SJSA1 (cell line): ENCODE results near the gene TTYH2. TPM values are rescaled to one million over a fixed set of nuclear protein-coding genes. Genes with fewer than 3 reads are reported as not detected.

Source experiments
- DNase-seq, 2 experiments: peaks; one replicate each; pipeline ENCODE4 v3.0.0-alpha.2; 2015 to 2020; ENCODE audit warnings: low spot score in 2 of 2, low read depth in 1 of 2
- H3K27ac ChIP-seq: fragments of 250-450 bp; sonication (Bioruptor Pico); 2 replicates; pipeline ENCODE4 v1.5.1; 2020; ENCODE audit warnings: mild to moderate bottlenecking, moderate library complexity
- H3K27me3 ChIP-seq: fragments of 250-450 bp; sonication (Bioruptor Pico); replicated peaks from 2 replicates; pipeline ENCODE4 v1.5.1; 2020; ENCODE audit warnings: mild to moderate bottlenecking, moderate library complexity
- H3K36me3 ChIP-seq: fragments of 250-450 bp; sonication (Bioruptor Pico); 2 replicates; pipeline ENCODE4 v1.5.1; 2020; ENCODE audit warnings: mild to moderate bottlenecking
- H3K4me1 ChIP-seq: fragments of 250-450 bp; sonication (Bioruptor Pico); replicated peaks from 2 replicates; pipeline ENCODE4 v1.6.1; 2021; ENCODE audit warnings: mild to moderate bottlenecking
- H3K4me3 ChIP-seq: fragments of 250-450 bp; sonication (Bioruptor Pico); 2 replicates; pipeline ENCODE4 v1.5.1; 2020; ENCODE audit warnings: mild to moderate bottlenecking
- H3K9me3 ChIP-seq: fragments of 250-450 bp; sonication (Bioruptor Pico); replicated peaks from 2 replicates; pipeline ENCODE4 v1.5.1; 2020; ENCODE audit warnings: mild to moderate bottlenecking
- total RNA-seq: library from RNA; depleted of rRNA; stranded (reverse); fragments of >200 nt; shearing (Covaris generic); gene quantifications from 2 replicates; pipeline ENCODE4 v1.2.3, GENCODE V29; 2014; rRNA removed

Gene TTYH2
- 0.06 and 0.50 TPM in 2 replicates for total RNA-seq

DNA sequence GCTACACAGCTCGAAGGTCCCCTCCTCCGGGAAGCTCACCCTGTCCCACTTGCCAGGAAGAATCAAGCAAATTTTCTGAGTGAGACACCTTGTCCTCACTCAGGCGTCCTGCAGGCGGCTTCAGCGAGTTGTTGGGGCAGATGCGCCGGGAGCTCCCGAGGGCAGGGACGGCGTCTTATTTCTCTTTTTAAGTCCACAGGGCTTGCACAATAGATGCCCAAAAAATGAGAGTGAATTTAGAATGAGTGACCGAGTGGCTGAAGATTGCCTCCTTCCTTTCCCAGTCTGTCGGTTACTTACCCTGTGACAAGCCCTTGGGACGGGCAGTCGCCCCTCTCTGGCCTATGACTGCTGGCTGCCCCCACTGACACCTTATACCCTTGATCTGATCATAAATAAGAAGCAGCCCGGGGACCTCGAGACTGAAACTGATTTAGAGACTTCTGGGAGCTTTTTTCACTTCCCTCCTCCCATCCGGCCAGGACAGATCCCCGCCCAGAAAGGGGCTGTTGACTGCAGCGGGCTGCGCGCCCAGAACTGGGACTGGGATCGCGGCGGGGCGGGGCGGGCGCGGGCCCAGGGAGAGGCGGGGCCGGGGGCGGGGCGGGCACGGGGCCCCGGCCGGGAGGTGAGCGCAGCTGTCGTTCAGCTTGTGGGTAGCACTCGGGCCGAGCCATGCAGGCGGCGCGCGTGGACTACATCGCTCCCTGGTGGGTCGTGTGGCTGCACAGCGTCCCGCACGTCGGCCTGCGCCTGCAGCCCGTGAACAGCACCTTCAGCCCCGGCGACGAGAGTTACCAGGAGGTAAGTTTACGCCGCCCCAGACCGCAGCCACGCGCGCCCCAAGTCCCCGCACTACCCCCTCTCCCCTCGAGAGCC, at the start of gene TTYH2:
TSS of gene TTYH2 (plus strand) at position 659 of the 879 bp plus-strand sequence. CDS start at position 676, 17 bp downstream.
- Histone ChIP-seq H3K36me3 (peaks cover 42% of the 10 kb centered on the region), H3K9me3 (no peaks in the 10 kb centered on the region), H3K27me3 (peaks cover 14% of the 10 kb centered on the region), H3K4me3 (peak within 1 kb of the TSS; percentile 41), H3K27ac (no peak within 1 kb of the TSS), H3K4me1 (peaks cover 22% of the 10 kb centered on the region)
- DNase-seq, result peak; percentile 80 to 89

DNA sequence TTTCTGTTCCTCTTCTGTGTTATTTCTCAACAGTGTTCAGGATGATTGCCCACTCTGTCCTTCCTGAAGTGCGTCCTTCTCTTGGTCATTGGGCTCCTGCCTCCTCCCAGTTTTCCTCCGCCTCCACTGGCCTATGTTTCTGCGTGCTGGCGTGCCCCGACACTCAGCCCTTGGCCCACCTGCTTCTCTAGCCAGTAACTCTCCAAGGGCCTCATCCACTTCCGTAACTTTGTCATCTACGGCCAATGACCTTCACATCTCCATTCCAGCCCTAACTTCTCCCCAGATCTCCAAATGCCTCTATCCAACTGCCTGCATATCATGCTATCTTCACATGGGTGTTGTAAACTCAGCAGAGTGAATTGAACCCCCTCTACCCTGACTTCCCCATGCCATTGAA, 49.5 kb upstream of the TTYH2 start:
- H3K9me3 ChIP-seq, result no peaks in the 10 kb centered on the region; the same call in 1 of the 2 replicates
- H3K4me1 ChIP-seq, result no peaks in the 10 kb centered on the region
- DNase-seq, result peak in 1 of 2 experiments; percentile 33
- no peak overlapping the region for H3K27ac ChIP-seq
- no peaks in the 10 kb centered on the region for H3K36me3 ChIP-seq
- peaks cover 46% of the 10 kb centered on the region for H3K27me3 ChIP-seq
- H3K4me3 ChIP-seq, result no peak overlapping the region

- H3K36me3 ChIP-seq, result no peaks in the 10 kb centered on the region
- H3K9me3 ChIP-seq, result no peaks in the 10 kb centered on the region; the same call in 1 of the 2 replicates
- peaks cover 46% of the 10 kb centered on the region for H3K27me3 ChIP-seq
- no peak for DNase-seq
- H3K27ac ChIP-seq, result no peak overlapping the region
- H3K4me3 ChIP-seq, result no peak overlapping the region
- H3K4me1 ChIP-seq, result no peaks in the 10 kb centered on the region
These were observed 48.8 kb upstream of the TTYH2 start for GRCh38 chr17:74164446-74165045.

DNA sequence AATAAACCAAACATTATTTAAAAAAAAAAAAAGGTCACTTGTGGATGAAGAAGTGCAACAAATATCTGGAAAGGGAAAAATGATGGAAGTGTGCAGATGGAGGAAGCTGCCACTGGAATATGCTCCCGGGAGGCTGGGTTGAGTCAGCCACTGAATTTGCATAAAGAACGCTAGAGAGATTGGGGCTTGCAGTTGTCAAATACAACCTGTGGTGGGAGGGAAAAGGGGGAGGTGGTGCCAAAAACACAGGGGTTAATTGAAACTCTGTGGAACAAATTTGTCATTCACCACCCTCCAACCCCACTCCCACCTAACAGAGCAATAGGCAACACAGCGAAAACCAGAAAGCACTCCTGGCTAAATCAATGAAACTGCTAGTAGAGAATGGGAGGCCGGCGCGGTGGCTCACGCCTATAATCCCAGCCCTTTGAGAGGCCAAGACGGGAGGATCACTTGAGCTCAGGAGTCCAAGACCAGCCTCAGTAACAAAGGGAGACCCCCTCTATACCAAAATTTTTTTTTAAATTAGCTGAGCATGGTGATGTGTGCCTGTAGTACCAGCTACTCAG, 47.5 kb upstream of the TTYH2 start:
- DNase-seq, result no peak
- H3K36me3 ChIP-seq, result no peaks in the 10 kb centered on the region
- no peak overlapping the region for H3K27ac ChIP-seq
- no peaks in the 10 kb centered on the region for H3K4me1 ChIP-seq
- no peak overlapping the region for H3K4me3 ChIP-seq
- H3K9me3 ChIP-seq, result no peaks in the 10 kb centered on the region; the same call in 1 of the 2 replicates
- peaks cover 49% of the 10 kb centered on the region for H3K27me3 ChIP-seq

- no peaks in the 10 kb centered on the region for H3K9me3 ChIP-seq
- no peaks in the 10 kb centered on the region for H3K4me1 ChIP-seq
- no peak for DNase-seq
- no peaks in the 10 kb centered on the region for H3K36me3 ChIP-seq
- H3K4me3 ChIP-seq, result no peak overlapping the region
- H3K27me3 ChIP-seq, result peaks cover 60% of the 10 kb centered on the region
- H3K27ac ChIP-seq, result no peak overlapping the region
These were observed 42.4 kb upstream of the TTYH2 start for GRCh38 chr17:74170924-74171323.

- Histone ChIP-seq H3K4me1 (no peaks in the 10 kb centered on the region), H3K27ac (no peak overlapping the region), H3K9me3 (peaks cover 6% of the 10 kb centered on the region; the same call in 1 of the 2 replicates), H3K4me3 (no peak overlapping the region), H3K36me3 (no peaks in the 10 kb centered on the region), H3K27me3 (peaks cover 58% of the 10 kb centered on the region)
- no peak for DNase-seq
These were observed 40.7 kb upstream of the TTYH2 start for GRCh38 chr17:74172700-74173099.

- peaks cover 6% of the 10 kb centered on the region; the same call in 1 of the 2 replicates for H3K9me3 ChIP-seq
- peaks cover 68% of the 10 kb centered on the region for H3K27me3 ChIP-seq
- no peaks in the 10 kb centered on the region for H3K36me3 ChIP-seq
- H3K27ac ChIP-seq, result no peak overlapping the region
- H3K4me1 ChIP-seq, result no peaks in the 10 kb centered on the region
- DNase-seq, result peak; percentile 53 to 66
- no peak overlapping the region for H3K4me3 ChIP-seq
These were observed 36.8 kb upstream of the TTYH2 start for GRCh38 chr17:74176546-74177001.

DNA sequence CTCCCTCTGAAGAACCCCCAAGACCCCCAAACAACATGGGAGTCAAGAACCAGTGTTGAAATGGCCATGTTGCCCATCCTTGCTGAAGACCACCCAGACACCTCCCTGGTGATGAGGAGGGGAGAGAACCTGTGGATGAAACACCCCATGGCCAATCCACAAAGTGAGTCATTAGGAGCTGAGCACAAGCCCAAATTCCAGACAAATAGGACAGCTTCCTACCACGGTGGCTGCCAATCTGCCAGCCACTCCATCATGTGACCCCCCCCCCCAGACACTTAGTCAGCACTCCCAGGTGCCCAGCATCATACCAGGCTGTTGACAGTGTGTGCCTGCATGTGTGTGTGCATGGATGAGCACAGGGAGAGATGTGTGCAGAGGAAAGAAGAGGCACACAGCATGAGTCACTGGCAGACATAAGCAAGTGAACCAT, 36.3 kb upstream of the TTYH2 start:
- no peak for DNase-seq
- Histone ChIP-seq H3K4me3 (no peak overlapping the region), H3K36me3 (no peaks in the 10 kb centered on the region), H3K4me1 (no peaks in the 10 kb centered on the region), H3K27ac (no peak overlapping the region), H3K9me3 (peaks cover 6% of the 10 kb centered on the region; the same call in 1 of the 2 replicates), H3K27me3 (peaks cover 73% of the 10 kb centered on the region)

DNA sequence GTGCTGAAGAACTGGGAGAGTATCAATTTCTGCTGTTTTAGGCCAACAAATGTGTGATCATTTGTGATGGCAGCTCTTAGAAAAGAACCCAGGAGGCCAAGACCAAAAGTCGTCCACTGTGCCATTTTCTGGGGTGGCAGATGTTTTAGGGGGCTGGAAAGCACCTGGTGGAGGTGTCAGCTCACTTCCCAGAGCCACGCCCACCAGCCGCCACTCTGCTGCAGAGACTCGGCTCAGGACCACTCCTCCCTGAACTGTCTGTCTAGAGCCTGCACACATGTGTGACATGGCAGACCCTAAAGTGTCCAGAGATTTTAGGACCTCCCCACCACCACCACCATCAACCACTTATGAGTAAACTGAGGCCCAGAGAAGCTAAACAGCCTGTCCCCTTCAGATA, 33.8 kb upstream of the TTYH2 start:
- DNase-seq, result no peak
- no peak overlapping the region for H3K4me3 ChIP-seq
- peaks cover 6% of the 10 kb centered on the region; the same call in 1 of the 2 replicates for H3K9me3 ChIP-seq
- H3K27me3 ChIP-seq, result peaks cover 65% of the 10 kb centered on the region
- no peaks in the 10 kb centered on the region for H3K36me3 ChIP-seq
- no peak overlapping the region for H3K27ac ChIP-seq
- no peaks in the 10 kb centered on the region for H3K4me1 ChIP-seq

- Histone ChIP-seq H3K4me3 (no peak overlapping the region), H3K36me3 (no peaks in the 10 kb centered on the region), H3K9me3 (peaks cover 6% of the 10 kb centered on the region; the same call in 1 of the 2 replicates), H3K4me1 (no peaks in the 10 kb centered on the region), H3K27ac (no peak overlapping the region), H3K27me3 (peaks cover 65% of the 10 kb centered on the region)
- no peak for DNase-seq
These were observed 33.0 kb upstream of the TTYH2 start for GRCh38 chr17:74180336-74180735.

GRCh38 chr17:74181341-74181740, 32.0 kb upstream of the TTYH2 start:
- H3K36me3 ChIP-seq, result no peaks in the 10 kb centered on the region
- no peaks in the 10 kb centered on the region for H3K4me1 ChIP-seq
- no peak overlapping the region for H3K27ac ChIP-seq
- H3K9me3 ChIP-seq, result peaks cover 6% of the 10 kb centered on the region; the same call in 1 of the 2 replicates
- DNase-seq, result no peak
- peaks cover 66% of the 10 kb centered on the region for H3K27me3 ChIP-seq
- no peak overlapping the region for H3K4me3 ChIP-seq

- no peak overlapping the region for H3K27ac ChIP-seq
- no peak for DNase-seq
These were observed 31.2 kb upstream of the TTYH2 start for GRCh38 chr17:74182041-74182723.

GRCh38 chr17:74183411-74183810, 30.0 kb upstream of the TTYH2 start:
- Histone ChIP-seq H3K27me3 (peaks cover 66% of the 10 kb centered on the region), H3K27ac (no peak overlapping the region), H3K36me3 (no peaks in the 10 kb centered on the region), H3K4me1 (no peaks in the 10 kb centered on the region), H3K4me3 (no peak overlapping the region), H3K9me3 (no peaks in the 10 kb centered on the region)
- DNase-seq, result no peak

More at GRCh38 chr17:74182041-74182723, 31.2 kb upstream of the TTYH2 start:
- Histone ChIP-seq H3K4me1 (no peaks in the 10 kb centered on the region), H3K27me3 (peaks cover 62% of the 10 kb centered on the region), H3K36me3 (no peaks in the 10 kb centered on the region), H3K9me3 (no peaks in the 10 kb centered on the region), H3K4me3 (no peak overlapping the region)
